HAP-1 (cell line): ENCODE data around the gene NAALADL2.
A peak's percentile ranks its signal among the peaks of the same experiment; 100 is the strongest.
"Not testable (repeated sequence)": the region's sequence is repeated elsewhere in the genome, so short reads cannot be mapped to it uniquely, and the experiment has no call there.

Experiments
- DNase-seq, 2 experiments: peaks; one replicate each; pipeline ENCODE4 v3.0.0-alpha.2; 2016 to 2020; ENCODE audit warnings: low spot score in 2 of 2
- H3K27me3 ChIP-seq: fragments of 250-450 bp; sonication (Bioruptor Pico); 2 replicates; pipeline ENCODE4 v1.5.1; 2020; ENCODE audit warnings: low read depth, mild to moderate bottlenecking, moderate library complexity
- H3K36me3 ChIP-seq: fragments of 250-450 bp; sonication (Bioruptor Pico); replicated peaks from 2 replicates; pipeline ENCODE4 v1.5.1; 2020; ENCODE audit warnings: mild to moderate bottlenecking
- H3K4me1 ChIP-seq: fragments of 250-450 bp; sonication (Bioruptor Pico); 2 replicates; pipeline ENCODE4 v1.5.1; 2020; ENCODE audit warnings: mild to moderate bottlenecking
- H3K4me3 ChIP-seq: fragments of 250-450 bp; sonication (Bioruptor Pico); 2 replicates; pipeline ENCODE4 v1.5.1; 2020; ENCODE audit warnings: mild to moderate bottlenecking, moderate library complexity
- H3K9me3 ChIP-seq: fragments of 250-450 bp; sonication (Bioruptor Pico); 2 replicates; pipeline ENCODE4 v1.5.1; 2020; ENCODE audit warnings: mild to moderate bottlenecking, moderate library complexity
- in situ Hi-C: fragments of 300-500 bp; cut with MboI; formaldehyde crosslinking; loops from 3 replicates; pipeline ENCODE4 v1.14.3; 2020; ENCODE audit warnings: low sequenced_read_pairs, inconsistent platforms, mixed read lengths

NAALADL2 gene

GRCh38 chr3:175764722-175765121 is 905.6 kb downstream of the NAALADL2 start:
- Histone ChIP-seq H3K9me3 (no peaks in the 10 kb centered on the region), H3K27me3 (no peaks in the 10 kb centered on the region), H3K4me3 (no peak overlapping the region), H3K36me3 (no peaks in the 10 kb centered on the region), H3K4me1 (peaks cover 17% of the 10 kb centered on the region)
- in situ Hi-C loops: no loop called here
- DNase-seq: peak in 1 of 2 experiments; percentile 25

- no peaks in the 10 kb centered on the region for H3K36me3 ChIP-seq
- H3K27me3 ChIP-seq: no peaks in the 10 kb centered on the region
- DNase-seq: no peak
- peaks cover 3% of the 10 kb centered on the region for H3K4me1 ChIP-seq
- H3K4me3 ChIP-seq: no peak overlapping the region
- in situ Hi-C loops: no loop called here
- H3K9me3 ChIP-seq: no peaks in the 10 kb centered on the region
These were observed 911.3 kb downstream of the NAALADL2 start for GRCh38 chr3:175770426-175770825.

GRCh38 chr3:175777495-175777894 is 918.4 kb downstream of the NAALADL2 start:
- no peaks in the 10 kb centered on the region for H3K9me3 ChIP-seq
- DNase-seq: no peak
- no peaks in the 10 kb centered on the region for H3K4me1 ChIP-seq
- no peak overlapping the region for H3K4me3 ChIP-seq
- in situ Hi-C loops: no loop called here
- H3K36me3 ChIP-seq: no peaks in the 10 kb centered on the region
- H3K27me3 ChIP-seq: no peaks in the 10 kb centered on the region

DNA sequence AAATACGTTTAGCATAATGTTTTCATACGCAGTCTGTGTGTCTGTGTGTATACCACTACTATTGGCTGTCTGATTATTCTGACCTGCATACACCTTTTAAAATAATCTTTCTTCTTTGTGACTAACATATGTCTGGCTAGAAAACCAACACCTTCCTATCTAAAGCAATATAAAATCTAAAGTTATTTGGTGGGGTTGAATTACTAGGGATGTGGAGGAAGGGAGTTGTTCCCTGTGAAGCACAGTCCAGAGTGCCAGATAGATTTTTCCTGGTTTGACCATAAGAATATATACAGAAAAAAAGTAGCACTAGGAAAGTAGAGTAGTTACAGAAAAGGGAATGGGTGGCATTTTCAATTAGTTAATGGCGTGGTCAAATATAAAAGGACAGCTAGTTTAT is 918.8 kb downstream of the NAALADL2 start:
- in situ Hi-C loops: no loop called here
- Histone ChIP-seq H3K9me3 (no peaks in the 10 kb centered on the region), H3K27me3 (no peaks in the 10 kb centered on the region), H3K4me3 (no peak overlapping the region), H3K4me1 (no peaks in the 10 kb centered on the region), H3K36me3 (no peaks in the 10 kb centered on the region)
- DNase-seq: no peak

DNA sequence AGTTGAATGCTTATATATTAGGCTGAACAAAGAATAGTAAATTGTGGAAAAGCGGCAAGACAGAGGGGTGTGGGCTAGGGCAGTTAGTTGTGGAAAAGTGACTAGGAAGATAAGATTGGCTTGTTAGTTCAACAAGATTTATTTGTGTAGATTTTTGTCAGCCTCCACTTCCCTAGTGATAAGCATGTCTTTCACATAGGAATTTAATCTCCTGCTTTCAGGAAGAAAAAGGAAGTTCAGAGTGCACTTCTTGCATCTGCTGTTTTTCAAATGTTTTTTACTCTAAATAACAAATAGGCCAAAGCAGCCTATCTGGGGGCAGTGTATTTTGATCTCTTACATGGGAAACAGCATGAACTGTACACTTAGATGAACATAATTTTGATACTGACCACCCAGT is 919.9 kb downstream of the NAALADL2 start:
- Histone ChIP-seq H3K36me3 (no peaks in the 10 kb centered on the region), H3K27me3 (no peaks in the 10 kb centered on the region), H3K9me3 (no peaks in the 10 kb centered on the region), H3K4me3 (no peak overlapping the region), H3K4me1 (no peaks in the 10 kb centered on the region)
- in situ Hi-C loops: no loop called here
- DNase-seq: no peak

- DNase-seq, in situ Hi-C loops, H3K4me1 ChIP-seq, H3K36me3 ChIP-seq, H3K9me3 ChIP-seq, H3K27me3 ChIP-seq, H3K4me3 ChIP-seq: not testable (repeated sequence)
These were observed 928.0 kb downstream of the NAALADL2 start for GRCh38 chr3:175787109-175787508.

GRCh38 chr3:175792245-175792644 is 933.1 kb downstream of the NAALADL2 start:
- no peaks in the 10 kb centered on the region for H3K4me1 ChIP-seq
- H3K4me3 ChIP-seq: no peak overlapping the region
- in situ Hi-C loops: no loop called here
- no peaks in the 10 kb centered on the region for H3K9me3 ChIP-seq
- H3K27me3 ChIP-seq: no peaks in the 10 kb centered on the region
- no peaks in the 10 kb centered on the region for H3K36me3 ChIP-seq
- DNase-seq: no peak

DNA sequence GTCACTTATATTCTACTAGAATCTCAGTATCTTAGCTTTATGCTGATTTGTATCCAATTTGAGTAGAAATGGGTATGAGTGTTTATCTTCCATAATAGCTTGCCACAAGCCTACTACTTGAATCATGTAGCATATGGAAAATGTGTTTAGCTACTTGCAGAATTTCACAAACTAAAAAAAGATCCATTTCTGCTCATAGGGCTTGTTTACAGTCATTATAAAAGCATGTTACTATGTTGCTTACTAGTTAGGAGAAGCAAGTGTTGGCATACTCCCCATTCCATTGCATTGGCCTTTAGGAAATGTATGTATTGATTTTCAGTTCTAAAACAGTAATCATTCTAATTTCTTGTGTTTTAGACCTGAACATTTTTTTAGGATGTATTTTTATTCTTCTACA is 939.2 kb downstream of the NAALADL2 start:
- Histone ChIP-seq H3K27me3 (no peaks in the 10 kb centered on the region), H3K9me3 (no peaks in the 10 kb centered on the region), H3K36me3 (no peaks in the 10 kb centered on the region), H3K4me1 (no peaks in the 10 kb centered on the region), H3K4me3 (no peak overlapping the region)
- DNase-seq: no peak
- in situ Hi-C loops: no loop called here

GRCh38 chr3:175805825-175806224 is 946.7 kb downstream of the NAALADL2 start:
- H3K4me3 ChIP-seq: no peak overlapping the region
- in situ Hi-C loops: no loop called here
- H3K36me3 ChIP-seq: no peaks in the 10 kb centered on the region
- H3K9me3 ChIP-seq: no peaks in the 10 kb centered on the region
- no peaks in the 10 kb centered on the region for H3K27me3 ChIP-seq
- H3K4me1 ChIP-seq: no peaks in the 10 kb centered on the region
- DNase-seq: no peak

DNA sequence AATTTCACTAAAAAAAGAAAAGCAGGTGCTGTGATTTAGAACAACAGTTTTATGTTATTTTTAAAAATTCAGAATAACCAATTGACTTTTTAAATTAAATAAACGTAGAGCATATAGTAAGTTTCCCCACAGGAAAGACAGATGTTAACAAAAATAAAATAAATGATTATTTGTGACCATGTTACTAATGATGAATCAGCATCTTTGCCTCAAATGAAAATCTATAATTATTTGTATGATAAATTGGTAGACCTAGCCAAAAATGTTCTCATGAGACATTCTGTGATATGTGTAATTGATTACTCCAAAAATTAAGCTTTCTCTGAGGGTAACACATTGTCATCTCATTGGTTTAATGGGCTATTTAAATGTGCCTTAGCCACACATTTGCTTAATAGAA is 948.0 kb downstream of the NAALADL2 start:
- H3K4me3 ChIP-seq: no peak overlapping the region
- H3K9me3 ChIP-seq: no peaks in the 10 kb centered on the region
- no peaks in the 10 kb centered on the region for H3K36me3 ChIP-seq
- H3K27me3 ChIP-seq: no peaks in the 10 kb centered on the region
- in situ Hi-C loops: no loop called here
- DNase-seq: no peak
- H3K4me1 ChIP-seq: no peaks in the 10 kb centered on the region

GRCh38 chr3:175818811-175819464 is 959.8 kb downstream of the NAALADL2 start:
- Histone ChIP-seq H3K9me3 (no peaks in the 10 kb centered on the region), H3K36me3 (no peaks in the 10 kb centered on the region), H3K4me3 (no peak overlapping the region), H3K4me1 (no peaks in the 10 kb centered on the region), H3K27me3 (no peaks in the 10 kb centered on the region)
- in situ Hi-C loops: no loop called here
- DNase-seq: no peak

DNA sequence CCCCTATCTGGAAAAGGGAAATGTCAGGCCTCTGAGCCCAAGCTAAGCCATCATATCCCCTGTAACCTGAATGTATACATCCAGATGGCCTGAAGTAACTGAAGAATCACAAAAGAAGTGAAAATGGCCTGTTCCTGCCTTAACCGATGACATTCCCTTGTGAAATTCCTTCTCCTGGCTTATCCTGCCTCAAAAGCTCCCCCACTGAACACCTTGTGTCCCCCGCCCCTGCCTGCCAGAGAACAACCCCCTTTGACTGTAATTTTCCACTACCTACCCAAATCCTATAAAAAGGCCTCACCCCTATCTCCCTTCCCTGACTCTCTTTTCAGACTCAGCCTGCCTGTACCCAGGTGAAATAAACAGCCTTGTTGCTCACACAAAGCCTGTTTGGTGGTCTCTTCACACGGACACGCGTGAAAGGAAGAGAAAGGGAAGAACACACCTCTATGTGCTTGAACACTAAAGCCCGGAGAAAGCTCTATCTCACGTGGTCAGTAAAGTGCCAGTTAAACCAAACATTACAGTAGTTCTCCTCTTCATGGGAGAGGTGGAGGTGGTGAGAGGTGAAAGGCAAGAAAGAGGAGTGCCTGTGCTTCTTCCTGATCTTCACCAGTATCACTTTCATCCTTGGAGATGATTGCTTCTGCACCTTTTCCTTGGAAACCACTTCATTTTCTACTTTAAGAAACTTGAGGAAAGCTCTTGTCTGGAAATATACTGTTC is 963.8 kb downstream of the NAALADL2 start:
- in situ Hi-C loops, H3K9me3 ChIP-seq, H3K27me3 ChIP-seq, DNase-seq, H3K36me3 ChIP-seq, H3K4me3 ChIP-seq, H3K4me1 ChIP-seq: not testable (repeated sequence)

DNA sequence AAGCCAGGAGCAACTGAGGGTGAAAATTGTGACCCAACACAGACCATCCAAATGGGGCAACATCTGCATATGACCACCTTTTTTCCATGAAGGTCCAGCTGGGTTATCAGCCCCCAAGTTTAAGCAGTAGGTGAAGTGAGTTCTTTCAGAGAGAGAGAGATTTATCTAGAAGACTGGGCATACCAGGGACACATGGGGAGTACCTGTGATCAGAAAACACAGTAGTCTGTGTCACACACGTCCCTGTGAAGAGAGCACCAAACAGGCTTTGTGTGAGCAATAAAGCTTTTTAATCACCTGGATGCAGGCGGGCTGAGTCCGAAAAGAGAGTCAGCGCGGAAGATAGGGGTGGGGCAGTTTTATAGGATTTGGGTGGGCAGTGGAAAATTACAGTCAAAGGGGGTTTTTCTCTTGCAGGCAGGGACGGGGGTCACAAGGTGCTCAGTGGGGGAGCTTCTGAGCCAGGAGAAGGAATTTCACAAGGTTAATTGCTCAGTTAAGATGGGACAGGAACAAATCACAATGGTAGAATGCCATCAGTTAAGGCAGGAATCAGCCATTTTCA is 966.0 kb downstream of the NAALADL2 start:
- H3K27me3 ChIP-seq, H3K36me3 ChIP-seq, H3K4me3 ChIP-seq, H3K4me1 ChIP-seq, DNase-seq, in situ Hi-C loops, H3K9me3 ChIP-seq: not testable (repeated sequence)

DNA sequence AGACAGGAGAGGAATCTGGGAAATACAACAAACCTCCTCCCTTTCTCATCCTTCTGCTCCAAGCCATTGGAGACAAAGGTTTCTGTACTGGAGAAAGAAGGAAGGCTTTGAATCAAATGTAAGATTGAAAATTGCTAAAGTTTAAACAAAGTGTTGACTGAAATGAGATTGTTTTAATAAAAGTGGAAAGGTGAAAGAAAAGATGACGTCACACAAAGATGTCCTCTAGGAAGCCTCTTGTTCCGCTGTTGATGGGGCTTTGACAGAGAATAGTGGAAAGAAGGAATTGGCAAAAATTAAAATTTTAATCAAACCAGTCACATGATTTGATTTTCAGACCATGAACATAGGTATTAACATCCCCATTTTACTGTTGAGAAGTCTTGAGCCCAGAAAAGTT is 967.6 kb downstream of the NAALADL2 start:
- Histone ChIP-seq H3K4me1 (no peaks in the 10 kb centered on the region), H3K27me3 (no peaks in the 10 kb centered on the region), H3K4me3 (no peak overlapping the region), H3K9me3 (no peaks in the 10 kb centered on the region), H3K36me3 (no peaks in the 10 kb centered on the region)
- no peak for DNase-seq
- in situ Hi-C loops: no loop called here
